Tibial nerve (tissue), 4 donors: ENCODE results near the gene OR4D11. TPM values are rescaled to one million over a fixed set of nuclear protein-coding genes. Genes with fewer than 3 reads are reported as not detected.
"Not testable (repeated sequence)": the region's sequence is repeated elsewhere in the genome, so short reads cannot be mapped to it uniquely, and the experiment has no call there.

Source experiments
- DNase-seq, 2 donors: peaks; one replicate each; pipeline ENCODE4 v3.0.0-alpha.2; 2019; ENCODE audit warnings: low spot score in 2 of 2
- H3K27ac ChIP-seq, 4 donors: fragments of 200-600 bp; sonication (generic) in 3 of 4; one replicate each; pipeline ENCODE4 v1.5.1; 2017 to 2019; ENCODE audit warnings: mild to moderate bottlenecking in 1 of 4
- H3K27me3 ChIP-seq, 2 donors: fragments of 200-600 bp; sonication (generic) in 1 of 2; one replicate each; pipeline versions ENCODE4 v1.5.1 to v1.6.0; 2017 to 2019
- H3K36me3 ChIP-seq, 3 donors: fragments of 200-600 bp; sonication (generic); one replicate each; pipeline ENCODE4 v1.5.1; 2018 to 2019
- H3K4me1 ChIP-seq, 4 donors: fragments of 200-600 bp; sonication (generic) in 3 of 4; one replicate each; pipeline ENCODE4 v1.5.1; 2017 to 2019
- H3K4me3 ChIP-seq, 4 donors: fragments of 200-600 bp; sonication (generic) in 3 of 4; one replicate each; pipeline ENCODE4 v1.5.1; 2017 to 2019; ENCODE audit warnings: mild to moderate bottlenecking in 1 of 4, moderate library complexity in 1 of 4
- H3K9me3 ChIP-seq, 4 donors: fragments of 200-600 bp; sonication (generic) in 3 of 4; one replicate each; pipeline ENCODE4 v1.5.1; 2017 to 2019
- CTCF ChIP-seq, 5 experiments: fragments of 200-600 bp in 3 of 5; fragments of 450-650 bp in 2 of 5; sonication (generic) in 3 of 5; IDR thresholded peaks; one replicate each; pipeline ENCODE4 v1.5.1; 2016 to 2019; ENCODE audit warnings: antibody characterized with exemption in 5 of 5, mild to moderate bottlenecking in 3 of 5, moderate library complexity in 2 of 5
- EP300 ChIP-seq, 2 donors: sonication (generic); formaldehyde crosslinking; IDR thresholded peaks; one replicate each; pipeline ENCODE4 v1.6.1; 2017; ENCODE audit warnings: antibody characterized with exemption in 2 of 2, mild to moderate bottlenecking in 1 of 2
- POLR2A ChIP-seq, 2 donors: fragments of 450-650 bp; IDR thresholded peaks; one replicate each; pipeline ENCODE4 v1.6.1; 2017; ENCODE audit warnings: antibody characterized with exemption in 2 of 2, mild to moderate bottlenecking in 2 of 2, moderate library complexity in 2 of 2
- WGBS, 2 donors: methylation state at CpG; one replicate each; pipeline ENCODE4 v1.1.5; 2018; 5-methylcytosine and 5-hydroxymethylcytosine counted together
- total RNA-seq, 4 donors: library from RNA; depleted of rRNA; stranded (reverse); fragments of >200 nt; gene quantifications; one replicate each; pipeline ENCODE4 v1.1.0, GENCODE V29; 2016

The OR4D11 gene
- total RNA-seq, 4 donors from 2014 or later, result not detected

- H3K4me3 ChIP-seq, result no peak overlapping the region
- no peaks in the 10 kb centered on the region for H3K27me3 ChIP-seq
- 64 to 66% methylated on average over 1 of the region's 1 CpG for WGBS, 2 donors
- no peaks in the 10 kb centered on the region for H3K36me3 ChIP-seq
- H3K9me3 ChIP-seq, result no peaks in the 10 kb centered on the region
- no peak overlapping the region for H3K27ac ChIP-seq
- TF ChIP-seq POLR2A (IDR thresholded peaks at IDR 0.05) (no peak), CTCF (IDR thresholded peaks at IDR 0.05) (no peak), EP300 (IDR thresholded peaks at IDR 0.05) (no peak)
- H3K4me1 ChIP-seq, result peaks cover 0 to 3% (median 0%) of the 10 kb centered on the region in 4 donors
- DNase-seq, result no peak
Observed at GRCh38 chr11:59511675-59512074, 8.3 kb downstream of the OR4D11 start.

GRCh38 chr11:59520139-59520538 is 16.8 kb downstream of the OR4D11 start:
- H3K4me1 ChIP-seq, H3K9me3 ChIP-seq, H3K4me3 ChIP-seq, H3K36me3 ChIP-seq, H3K27me3 ChIP-seq, DNase-seq, H3K27ac ChIP-seq: not testable (repeated sequence)
- WGBS, 2 donors, result 79 to 81% methylated on average over 2 of the region's 2 CpGs

- no peaks in the 10 kb centered on the region for H3K27me3 ChIP-seq
- H3K9me3 ChIP-seq, result no peaks in the 10 kb centered on the region
- no peak overlapping the region for H3K4me3 ChIP-seq
- 71 to 74% methylated on average over 5 of the region's 5 CpGs for WGBS, 2 donors
- DNase-seq, result no peak
- H3K4me1 ChIP-seq, result no peaks in the 10 kb centered on the region
- H3K27ac ChIP-seq, result no peak overlapping the region
- TF ChIP-seq EP300 (IDR thresholded peaks at IDR 0.05), result no peak
- no peak for TF ChIP-seq POLR2A (IDR thresholded peaks at IDR 0.05)
- no peak for TF ChIP-seq CTCF (IDR thresholded peaks at IDR 0.05)
- no peaks in the 10 kb centered on the region for H3K36me3 ChIP-seq
Observed at GRCh38 chr11:59520741-59521140, 17.4 kb downstream of the OR4D11 start.

GRCh38 chr11:59523541-59523940 is 20.2 kb downstream of the OR4D11 start:
- H3K4me3 ChIP-seq, result no peak overlapping the region
- H3K36me3 ChIP-seq, result no peaks in the 10 kb centered on the region
- no peaks in the 10 kb centered on the region for H3K4me1 ChIP-seq
- H3K27ac ChIP-seq, result no peak overlapping the region
- TF ChIP-seq EP300 (IDR thresholded peaks at IDR 0.05) (no peak), POLR2A (IDR thresholded peaks at IDR 0.05) (no peak), CTCF (IDR thresholded peaks at IDR 0.05) (no peak)
- WGBS, 2 donors, result 31 to 36% methylated on average over 1 of the region's 1 CpG
- H3K9me3 ChIP-seq, result no peaks in the 10 kb centered on the region
- no peak for DNase-seq
- H3K27me3 ChIP-seq, result no peaks in the 10 kb centered on the region

- TF ChIP-seq CTCF (IDR thresholded peaks at IDR 0.05) (no peak), EP300 (IDR thresholded peaks at IDR 0.05) (no peak), POLR2A (IDR thresholded peaks at IDR 0.05) (no peak)
- Histone ChIP-seq H3K4me1 (no peaks in the 10 kb centered on the region), H3K27me3 (no peaks in the 10 kb centered on the region), H3K36me3 (no peaks in the 10 kb centered on the region), H3K9me3 (no peaks in the 10 kb centered on the region), H3K27ac (no peak overlapping the region), H3K4me3 (no peak overlapping the region)
- WGBS, 2 donors, result 34 to 40% methylated on average over 7 of the region's 7 CpGs
- no peak for DNase-seq
Observed at GRCh38 chr11:59528711-59529110, 25.3 kb downstream of the OR4D11 start.

- Histone ChIP-seq H3K27ac (no peak overlapping the region), H3K36me3 (no peaks in the 10 kb centered on the region), H3K9me3 (no peaks in the 10 kb centered on the region), H3K27me3 (no peaks in the 10 kb centered on the region), H3K4me3 (no peak overlapping the region), H3K4me1 (peaks cover 0 to 6% (median 0%) of the 10 kb centered on the region in 4 donors)
- DNase-seq, result no peak
- 73 to 84% methylated on average over 2 of the region's 2 CpGs for WGBS, 2 donors
- TF ChIP-seq EP300 (IDR thresholded peaks at IDR 0.05) (no peak), POLR2A (IDR thresholded peaks at IDR 0.05) (no peak)
Observed at GRCh38 chr11:59532620-59533019, 29.2 kb downstream of the OR4D11 start.
